ENCODE measurements around the gene PKNOX2.

DNA sequence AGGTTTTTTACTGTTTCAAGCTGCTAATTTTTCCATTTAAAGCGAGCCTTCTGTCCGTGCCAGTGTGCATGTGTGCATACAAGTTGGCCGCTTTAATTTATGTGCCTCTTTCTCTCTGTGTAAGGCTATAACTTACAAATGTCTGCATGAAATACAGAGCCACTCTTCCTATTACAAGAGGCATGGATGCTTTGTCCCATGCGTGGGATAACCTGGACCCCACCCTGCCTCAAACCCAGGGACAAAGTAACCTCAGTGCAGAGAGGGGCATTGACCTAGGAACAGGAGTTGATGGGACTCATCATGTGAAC, 28.8 kb downstream of the PKNOX2 start:
- TF ChIP-seq, protein P1, sequence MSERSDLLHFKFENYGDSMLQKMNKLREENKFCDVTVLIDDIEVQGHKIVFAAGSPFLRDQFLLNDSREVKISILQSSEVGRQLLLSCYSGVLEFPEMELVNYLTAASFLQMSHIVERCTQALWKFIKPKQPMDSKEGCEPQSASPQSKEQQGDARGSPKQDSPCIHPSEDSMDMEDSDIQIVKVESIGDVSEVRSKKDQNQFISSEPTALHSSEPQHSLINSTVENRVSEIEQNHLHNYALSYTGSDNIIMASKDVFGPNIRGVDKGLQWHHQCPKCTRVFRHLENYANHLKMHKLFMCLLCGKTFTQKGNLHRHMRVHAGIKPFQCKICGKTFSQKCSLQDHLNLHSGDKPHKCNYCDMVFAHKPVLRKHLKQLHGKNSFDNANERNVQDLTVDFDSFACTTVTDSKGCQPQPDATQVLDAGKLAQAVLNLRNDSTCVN (CRISPR knock-in tag; IDR thresholded peaks at IDR 0.05): no peak
- TF ChIP-seq BRF2 (IDR thresholded peaks at IDR 0.05; ENCODE audit: borderline replicate concordance, insufficient read depth, insufficient read length) (no peak), KHSRP (IDR thresholded peaks at IDR 0.05) (no peak)
